Measurements from ENCODE around the gene PRLH. TPM values are rescaled to one million over a fixed set of nuclear protein-coding genes. Genes with fewer than 3 reads are reported as not detected.

Gene PRLH
- total RNA-seq, 1 donor, result not detected

DNA sequence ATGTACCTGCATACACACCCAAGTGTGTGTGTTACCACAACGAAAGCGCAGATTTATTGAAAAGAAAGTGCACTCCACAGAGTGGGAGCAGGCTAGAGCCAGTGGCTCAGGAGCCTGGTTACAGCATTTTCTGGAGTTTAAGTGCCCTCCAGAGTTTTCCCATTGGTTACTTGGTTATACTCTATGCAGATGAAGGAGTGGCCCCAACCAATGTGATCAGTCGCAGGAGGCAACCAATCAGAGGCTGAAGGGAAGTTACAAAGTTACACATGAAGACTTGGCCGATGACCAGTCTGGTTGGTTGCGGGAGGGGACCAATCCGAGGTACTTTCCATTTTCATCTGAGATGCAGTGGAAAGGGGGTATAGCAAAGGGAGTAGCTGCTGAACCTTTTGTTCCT lies 13.5 kb upstream of the PRLH start:
- no peak for DNase-seq (ENCODE audit: low read depth)
- H3K4me3 ChIP-seq (ENCODE audit: low read depth, low read length), result no peak overlapping the region
- TF ChIP-seq CTCF (IDR thresholded peaks at IDR 0.05; ENCODE audit: insufficient read depth, low read depth, low read length), result no peak

DNA sequence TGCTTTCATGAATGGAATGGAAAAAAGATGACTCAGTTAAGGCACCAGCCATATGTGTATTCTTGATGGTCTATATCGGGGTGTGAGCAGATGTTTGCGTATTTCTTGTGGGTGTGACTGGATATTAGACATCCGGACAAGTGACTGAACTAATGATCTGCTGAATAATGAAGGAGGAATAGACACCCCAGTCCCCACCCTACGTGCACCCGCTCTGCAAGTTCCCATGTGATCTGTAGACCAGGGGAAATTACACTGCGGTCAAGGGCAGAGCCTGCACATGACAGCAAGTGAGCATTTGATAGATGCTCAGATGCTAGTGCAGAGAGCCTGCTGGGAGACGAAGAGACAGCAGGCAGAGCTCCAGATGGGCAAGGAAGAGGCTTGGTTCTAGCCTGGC lies 12.4 kb upstream of the PRLH start:
- no peak for DNase-seq (ENCODE audit: low read depth)
- TF ChIP-seq CTCF (IDR thresholded peaks at IDR 0.05; ENCODE audit: insufficient read depth, low read depth, low read length), result no peak

GRCh38 chr2:237555560-237555959 lies 10.8 kb upstream of the PRLH start:
- DNase-seq (ENCODE audit: low read depth), result no peak
- no peak overlapping the region for H3K4me3 ChIP-seq (ENCODE audit: low read depth, low read length)
- no peak for TF ChIP-seq CTCF (IDR thresholded peaks at IDR 0.05; ENCODE audit: insufficient read depth, low read depth, low read length)

More for the DNA sequence above, 12.4 kb upstream of the PRLH start:
- no peak overlapping the region for H3K4me3 ChIP-seq (ENCODE audit: low read depth, low read length)

DNA sequence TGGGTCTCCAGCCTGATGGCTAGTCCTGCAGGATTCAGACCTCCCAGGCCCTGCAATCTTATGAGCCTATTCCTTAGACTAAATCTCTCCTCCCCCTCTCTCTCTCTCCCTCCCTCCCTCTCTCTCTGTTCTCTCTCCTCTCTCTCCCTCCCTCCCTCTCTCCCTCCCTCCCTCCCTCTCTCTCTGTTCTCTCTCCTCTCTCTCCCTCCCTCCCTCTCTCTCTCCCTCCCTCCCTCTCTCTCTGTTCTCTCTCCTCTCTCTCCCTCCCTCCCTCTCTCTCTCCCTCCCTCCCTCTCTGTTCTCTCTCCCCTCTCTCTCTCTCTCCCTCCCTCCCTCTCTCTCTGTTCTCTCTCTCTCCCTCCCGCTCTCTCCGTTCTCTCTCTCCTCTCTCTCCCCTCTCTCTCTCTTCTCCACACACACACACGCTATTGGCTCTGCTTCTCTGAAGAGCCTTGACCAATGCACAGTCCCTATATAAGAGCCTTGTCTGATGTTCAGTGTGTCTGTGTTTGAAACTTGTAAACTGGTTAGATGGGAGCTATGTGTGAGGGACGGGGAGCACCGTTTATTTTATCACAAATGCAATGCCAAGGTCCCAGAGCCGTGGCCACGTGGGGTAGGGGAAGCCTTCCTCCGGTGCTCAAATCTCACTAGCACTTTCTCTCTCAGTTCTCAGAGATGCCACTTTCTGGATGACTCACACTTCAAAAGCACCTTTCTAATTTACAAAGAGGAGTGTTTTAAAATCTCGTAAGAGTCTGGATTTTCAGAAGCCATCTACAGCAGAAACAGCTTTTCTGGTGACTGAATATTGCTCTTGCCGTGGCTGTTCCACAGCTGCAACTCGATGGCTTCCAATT lies 9.4 kb upstream of the PRLH start:
- no peak for TF ChIP-seq CTCF (IDR thresholded peaks at IDR 0.05; ENCODE audit: insufficient read depth, low read depth, low read length)
- H3K4me3 ChIP-seq (ENCODE audit: low read depth, low read length), result no peak overlapping the region
- peak; percentile 30 for DNase-seq (ENCODE audit: low read depth)

DNA sequence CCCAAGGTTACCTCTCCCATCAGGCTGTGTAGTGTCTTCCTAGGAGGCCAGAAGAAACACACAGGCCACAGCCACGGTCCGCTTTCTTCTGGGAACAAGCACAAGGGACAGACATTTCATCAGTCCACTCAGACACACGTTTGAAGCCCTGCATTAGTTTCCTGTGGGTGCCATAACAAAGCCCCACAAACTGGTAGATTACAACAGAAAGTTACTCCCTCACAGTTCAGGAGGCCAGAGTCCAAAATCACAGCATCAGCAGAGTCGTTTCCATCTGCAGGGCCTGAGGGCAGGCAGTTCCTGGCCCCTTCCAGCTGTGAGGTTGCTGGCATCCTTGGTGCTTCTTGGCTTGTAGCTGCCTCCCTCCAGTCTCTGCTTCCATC lies 8.8 kb upstream of the PRLH start:
- no peak for DNase-seq (ENCODE audit: low read depth)
- no peak for TF ChIP-seq CTCF (IDR thresholded peaks at IDR 0.05; ENCODE audit: insufficient read depth, low read depth, low read length)
- no peak overlapping the region for H3K4me3 ChIP-seq (ENCODE audit: low read depth, low read length)

DNA sequence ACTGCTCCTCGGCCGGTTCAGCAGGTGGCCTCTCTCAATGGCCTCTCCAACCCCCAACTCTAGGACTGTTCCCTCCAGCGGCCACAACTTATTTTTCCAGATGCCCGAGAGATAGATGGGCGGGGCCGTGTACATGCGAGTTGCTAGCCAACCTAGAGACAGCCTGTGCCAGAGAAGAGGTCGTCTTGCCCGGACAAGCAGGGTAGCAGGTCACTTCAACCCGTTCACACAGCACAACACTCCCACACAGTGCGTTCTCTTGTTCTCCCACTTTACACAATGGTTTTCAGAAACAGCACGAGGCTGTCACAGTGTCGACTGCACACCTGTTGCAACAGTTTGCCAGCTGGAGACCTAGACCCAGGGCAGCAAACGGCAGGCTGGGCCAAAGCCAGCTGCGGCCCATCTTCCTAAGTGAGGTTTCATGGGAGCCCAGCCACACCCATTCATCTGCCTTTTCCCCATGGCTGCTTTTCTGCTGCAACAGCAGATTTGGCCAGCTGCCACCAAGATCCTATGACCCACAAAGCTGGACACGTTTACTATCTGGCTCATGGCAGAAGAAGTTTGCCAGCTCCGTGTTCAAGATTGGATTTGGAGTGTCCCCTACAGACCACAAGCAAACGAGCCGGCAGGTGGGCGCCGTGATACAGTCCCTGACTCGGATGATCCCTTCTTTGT lies 7.3 kb upstream of the PRLH start:
- H3K4me3 ChIP-seq (ENCODE audit: low read depth, low read length), result no peak overlapping the region
- TF ChIP-seq CTCF (IDR thresholded peaks at IDR 0.05; ENCODE audit: insufficient read depth, low read depth, low read length), result peak; percentile 7
- peak; percentile 97 for DNase-seq (ENCODE audit: low read depth)
